Stimulated activated CD8-positive, alpha-beta memory T cell treated with anti-CD3 and anti-CD28 coated beads, Interleukin-15, amount 100 ng/mL, for 24 hours (primary cell): ENCODE measurements around the gene DNAAF8.
"Not testable (repeated sequence)": the region's sequence is repeated elsewhere in the genome, so short reads cannot be mapped to it uniquely, and the experiment has no call there.

Source experiments
- DNase-seq: peaks from one replicate; pipeline ENCODE4 v3.0.0-alpha.2; 2020; ENCODE audit warnings: low read depth

DNAAF8 gene

DNA sequence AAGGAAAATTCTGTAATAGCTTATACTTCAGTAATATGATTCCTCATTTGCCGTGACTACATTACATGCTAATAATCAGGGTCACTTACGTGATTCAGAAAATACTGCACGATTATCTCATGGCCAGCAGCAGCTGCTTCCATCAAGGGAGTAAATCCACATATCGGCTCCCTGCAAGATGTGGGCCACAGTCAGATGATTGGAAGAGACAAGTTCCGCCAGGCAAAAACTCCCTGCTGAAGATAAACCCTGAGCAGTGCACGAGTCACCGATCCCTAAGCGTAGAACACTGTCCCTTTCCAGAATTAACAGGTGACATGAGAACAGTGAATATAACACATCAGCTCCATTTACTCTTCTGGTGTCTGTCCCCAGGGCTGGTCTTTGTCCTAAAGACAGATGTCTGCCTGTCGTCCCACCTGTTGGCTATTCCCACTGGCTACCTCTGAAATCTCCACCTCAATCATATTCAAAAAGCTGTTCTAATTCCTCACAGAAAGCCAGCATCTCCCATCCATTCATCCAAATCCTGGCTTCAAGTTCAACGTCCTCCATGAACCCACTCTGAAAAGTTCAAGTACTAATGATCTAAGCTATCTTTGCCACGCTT, 9.6 kb upstream of the DNAAF8 start:
- DNase-seq = no peak

- DNase-seq = no peak
These were observed 7.7 kb upstream of the DNAAF8 start for GRCh38 chr16:4726616-4727015.

GRCh38 chr16:4728676-4729075, 5.7 kb upstream of the DNAAF8 start:
- no peak for DNase-seq

DNA sequence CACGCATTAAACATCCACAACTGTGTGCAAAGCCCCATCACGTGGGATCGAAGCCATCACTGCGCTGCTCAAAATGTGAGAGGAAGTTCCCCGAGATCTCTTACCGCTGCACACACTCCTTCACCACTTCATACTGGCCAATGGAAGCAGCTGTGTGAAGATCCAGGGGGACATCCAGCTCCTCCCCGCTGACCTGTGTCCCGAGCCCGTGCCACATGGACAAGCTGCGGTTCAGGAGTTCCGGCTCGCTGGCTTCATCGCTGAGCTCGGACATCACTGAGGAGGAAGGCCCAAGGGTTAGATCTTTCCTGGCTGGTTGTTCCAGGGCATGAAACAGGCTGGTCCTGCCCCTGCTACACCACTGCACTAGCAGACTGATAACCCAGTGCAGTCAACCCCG, 4.5 kb upstream of the DNAAF8 start:
- DNase-seq = no peak

DNA sequence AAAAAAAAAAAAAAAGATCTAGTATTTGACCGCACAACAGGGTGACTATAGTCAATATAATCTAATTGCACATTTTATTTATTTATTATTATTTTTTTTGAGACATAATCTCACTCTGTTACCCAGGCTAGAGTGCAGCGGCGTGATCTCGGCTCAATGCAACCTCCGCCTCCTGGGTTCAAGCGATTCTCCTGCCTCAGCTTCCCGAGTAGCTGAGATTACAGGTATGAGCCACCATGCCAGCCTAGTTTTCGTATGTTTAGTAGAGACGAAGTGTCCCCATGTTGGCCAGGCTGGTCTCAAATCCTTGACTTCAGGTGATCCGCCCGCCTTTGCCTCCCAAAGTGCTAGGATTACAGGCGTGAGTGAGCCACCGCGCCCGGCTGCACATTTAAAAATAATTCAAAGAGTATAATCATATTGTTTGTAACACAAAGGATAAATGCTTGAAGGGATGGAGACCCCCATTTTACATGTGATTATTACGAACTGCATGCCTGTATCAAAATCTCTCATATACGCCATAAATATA, 1.1 kb upstream of the DNAAF8 start:
- no peak for DNase-seq

- no peak for DNase-seq
These were observed 632 bp upstream of the DNAAF8 start for GRCh38 chr16:4733747-4734062.

GRCh38 chr16:4734730-4735535, 596 bp downstream of the DNAAF8 start:
- DNase-seq = peak; percentile 87

DNA sequence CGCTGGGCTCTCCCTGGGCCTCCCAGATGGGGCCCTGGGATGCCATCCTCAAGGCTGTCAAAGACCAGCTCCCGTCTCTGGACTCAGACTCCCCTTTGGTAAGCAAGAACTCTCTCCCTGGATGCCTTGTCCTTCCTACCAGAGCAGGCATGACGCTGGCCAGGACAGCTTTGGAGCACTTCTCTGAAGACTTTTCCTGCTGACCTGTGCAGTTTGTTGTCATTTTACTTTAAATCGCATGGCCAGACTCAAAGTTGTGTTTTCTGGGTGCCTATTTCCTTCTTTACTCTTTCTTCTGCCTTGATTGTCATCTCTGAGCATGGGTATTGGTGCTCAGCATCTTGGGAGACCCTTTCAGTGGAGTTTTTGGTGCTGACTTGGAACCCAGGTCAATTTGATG, 2.2 kb downstream of the DNAAF8 start:
- DNase-seq = no peak

- DNase-seq = no peak
These were observed 3.2 kb downstream of the DNAAF8 start for GRCh38 chr16:4737545-4737944.

DNA sequence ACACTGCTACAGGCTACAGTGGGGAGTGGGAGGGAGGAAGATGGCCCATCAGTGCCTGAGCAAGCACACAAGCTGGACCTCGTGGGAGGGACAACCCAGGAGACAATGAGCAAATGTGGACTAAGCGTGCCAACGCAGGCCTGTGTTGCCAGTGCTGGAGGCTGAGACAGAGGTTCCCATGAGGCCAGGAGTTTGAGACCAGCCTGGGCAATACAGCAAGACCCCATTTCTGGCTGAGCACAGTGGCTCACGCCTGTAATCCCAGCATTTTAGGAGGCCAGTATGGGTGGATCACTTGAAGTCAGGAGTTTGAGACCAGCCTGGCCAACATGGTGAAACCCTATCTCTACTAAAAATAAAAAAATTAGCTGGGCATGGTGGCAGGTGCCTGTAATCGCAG, 4.0 kb downstream of the DNAAF8 start:
- DNase-seq = not testable (repeated sequence)

GRCh38 chr16:4743226-4743878, 9.0 kb downstream of the DNAAF8 start:
- no peak for DNase-seq

DNA sequence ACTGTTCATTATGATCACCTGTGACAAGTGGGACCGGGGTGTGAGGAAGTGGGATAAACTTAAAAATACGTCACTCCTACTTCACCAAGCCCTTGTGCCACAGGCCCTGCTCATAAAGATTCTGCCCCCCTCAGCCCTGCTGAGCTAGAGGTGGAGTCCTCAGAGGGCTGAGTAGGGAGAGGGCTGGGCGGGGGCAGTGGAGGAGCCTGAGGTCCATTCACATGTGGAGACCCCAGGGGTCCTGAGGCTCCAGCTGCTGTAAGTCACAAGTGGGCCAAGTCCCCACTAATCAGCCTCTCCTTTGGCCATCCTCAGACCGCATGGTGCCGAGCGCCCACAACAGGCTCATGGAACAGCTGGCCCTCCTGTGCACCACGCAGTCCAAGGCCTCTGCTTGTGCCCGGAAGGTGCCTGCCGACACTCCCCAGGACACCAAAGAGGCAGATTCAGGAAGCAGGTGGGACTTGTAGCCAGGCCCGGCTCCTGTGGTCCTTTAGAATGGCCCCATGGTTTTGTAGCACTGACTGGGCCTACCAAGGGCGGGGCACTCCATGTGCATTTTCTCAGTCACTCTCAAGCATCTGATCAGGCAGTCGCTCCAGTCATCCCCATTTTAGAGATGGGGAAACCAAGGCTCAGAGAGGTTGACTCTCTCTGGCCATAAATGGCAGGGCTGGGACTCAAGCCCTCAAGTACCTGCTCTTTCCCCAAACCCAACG, 10.4 kb downstream of the DNAAF8 start:
- DNase-seq = no peak

DNA sequence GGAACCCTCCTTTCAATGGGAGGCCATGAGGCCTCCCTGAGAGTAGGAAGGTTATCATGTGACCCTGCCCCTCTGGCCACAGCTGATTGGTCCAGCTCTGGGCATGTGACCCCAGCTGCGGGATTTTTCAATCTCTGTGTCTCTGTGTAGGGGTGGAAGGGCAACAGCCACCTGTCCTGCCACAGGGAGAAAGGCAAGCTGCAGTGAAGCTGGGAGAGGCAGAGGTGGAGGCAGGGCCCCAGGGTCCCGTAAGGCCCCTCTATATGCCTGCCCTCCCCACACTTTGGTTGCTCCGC, 10.9 kb downstream of the DNAAF8 start:
- no peak for DNase-seq

GRCh38 chr16:4746215-4746614, 11.9 kb downstream of the DNAAF8 start:
- no peak for DNase-seq

- no peak for DNase-seq
These were observed 12.7 kb downstream of the DNAAF8 start for GRCh38 chr16:4746991-4747574.

- DNase-seq = no peak
These were observed 13.8 kb downstream of the DNAAF8 start for GRCh38 chr16:4747906-4748681.

DNA sequence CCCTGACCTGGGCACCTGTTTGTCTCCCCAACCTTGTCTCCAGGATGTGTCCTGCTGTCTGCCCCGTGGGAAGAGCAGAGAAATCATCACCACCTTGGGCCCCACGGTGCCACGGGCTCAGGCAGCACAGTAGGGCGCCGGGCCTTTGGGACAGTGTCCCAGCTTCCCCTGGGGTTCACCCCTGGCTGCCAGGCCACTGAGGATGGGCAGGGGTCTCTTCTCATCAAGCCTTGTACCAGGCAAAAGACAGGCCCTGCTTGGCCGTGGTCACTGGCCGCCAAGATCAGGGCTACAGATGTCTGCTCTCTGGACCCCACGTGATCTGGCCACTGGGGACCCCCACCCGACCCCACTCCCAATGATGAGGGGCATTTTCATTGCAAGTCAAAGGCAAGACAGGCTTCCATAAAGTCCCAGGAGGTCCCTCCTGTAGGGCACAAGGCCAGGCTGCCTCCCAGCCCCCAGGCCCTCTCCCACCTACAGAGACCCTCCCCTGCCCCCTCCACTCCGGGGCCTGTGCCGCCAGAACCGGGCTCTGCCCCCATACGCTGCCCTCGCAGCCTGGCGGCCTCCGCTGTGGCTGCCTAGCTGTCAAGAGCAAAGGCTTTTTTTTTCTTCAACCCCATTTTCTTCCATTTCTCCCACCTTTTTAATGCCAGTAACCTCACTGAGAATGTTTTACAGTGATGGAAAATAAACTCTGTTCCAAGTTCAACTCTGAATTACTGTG, 14.5 kb downstream of the DNAAF8 start:
- no peak for DNase-seq

- no peak for DNase-seq
These were observed 15.4 kb downstream of the DNAAF8 start for GRCh38 chr16:4749700-4750257.

DNA sequence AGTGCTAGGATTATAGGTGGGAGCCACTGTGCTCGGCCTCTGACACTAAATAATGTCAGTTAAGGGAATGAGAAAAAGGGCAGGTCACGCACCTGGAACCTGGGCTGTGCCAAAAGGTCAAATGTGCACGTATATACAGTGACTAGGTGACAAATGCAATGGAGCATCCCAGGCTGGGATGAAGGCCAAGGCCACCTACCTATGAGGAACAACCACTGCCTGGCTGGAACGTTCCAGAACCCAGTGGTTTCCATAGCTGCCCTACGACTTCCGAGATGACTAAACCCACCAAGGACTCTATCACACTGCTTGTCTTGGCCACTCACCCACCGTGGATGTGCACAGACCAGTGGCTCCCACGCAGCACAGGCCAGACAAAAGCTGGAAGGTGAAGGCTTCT, 16.6 kb downstream of the DNAAF8 start:
- DNase-seq = no peak

- DNase-seq = no peak
These were observed 18.2 kb downstream of the DNAAF8 start for GRCh38 chr16:4752351-4753100.
